Panc1 (cell line): Measurements from ENCODE around the gene IL17REL. TPM values are rescaled to one million over a fixed set of nuclear protein-coding genes. Genes with fewer than 3 reads are reported as not detected.

Experiments
- ATAC-seq: fragments of 200-7000 bp; cut with Tn5 transposase; 2 replicates; pipeline ENCODE4 v1.9.1; 2020; ENCODE audit warnings: mild to moderate bottlenecking, moderate library complexity
- BruUV-seq: library from RNA; stranded (reverse); fragments of 400-500 nt; replicated peaks from 2 replicates; lab custom pipeline; 2021; lab: Mats Ljungman, UMichigan
- CTCF ChIA-PET: fragments of 300-600 bp; sonication (Branson Sonifier 250); formaldehyde crosslinking; loops from one replicate; lab custom pipeline; 2022; ENCODE audit warnings: antibody characterized with exemption; lab: Charles Lee
- POLR2A ChIA-PET: fragments of 300-600 bp; sonication (Branson Sonifier 250); formaldehyde crosslinking; loops from one replicate; lab custom pipeline; 2022; ENCODE audit warnings: antibody characterized with exemption; lab: Charles Lee
- DNase-seq: peaks from one replicate; pipeline ENCODE4 v3.0.0-alpha.2; 2010; ENCODE audit warnings: low read depth, low spot score
- H3K27ac ChIP-seq: 2 replicates; pipeline ENCODE4 v1.5.1; 2011; ENCODE audit warnings: mild to moderate bottlenecking, low read length, inconsistent platforms
- H3K27me3 ChIP-seq: fragments of 200-500 bp; sonication (Bioruptor generic); 2 replicates; pipeline ENCODE4 v1.6.0; 2014; ENCODE audit warnings: low read length, inconsistent platforms; ENCODE audit not compliant: control insufficient read depth, insufficient read depth
- H3K36me3 ChIP-seq: fragments of 200-500 bp; sonication (Bioruptor generic); 2 replicates; pipeline ENCODE4 v1.5.1; 2014; ENCODE audit warnings: inconsistent platforms, mild to moderate bottlenecking, low read length, moderate library complexity; ENCODE audit not compliant: control insufficient read depth, insufficient read depth
- H3K4me1 ChIP-seq: 2 replicates; pipeline ENCODE4 v1.5.1; 2011; ENCODE audit warnings: inconsistent platforms, mild to moderate bottlenecking, low read length, moderate library complexity; ENCODE audit not compliant: control insufficient read depth, insufficient read depth
- H3K4me3 ChIP-seq, 2 experiments: 2 replicates each; pipeline ENCODE4 v1.5.1; 2011 to 2012; ENCODE audit warnings: low read depth in 2 of 2, low read length in 2 of 2, mild to moderate bottlenecking in 2 of 2, inconsistent platforms in 1 of 2, moderate library complexity in 1 of 2
- H3K9me3 ChIP-seq: fragments of 200-500 bp; sonication (Bioruptor generic); 2 replicates; pipeline ENCODE4 v1.5.1; 2014; ENCODE audit warnings: low read depth, mild to moderate bottlenecking, inconsistent platforms, low read length, moderate library complexity; ENCODE audit not compliant: control insufficient read depth, insufficient read depth
- POLR2AphosphoS5 ChIP-seq: IDR thresholded peaks from 2 replicates; pipeline ENCODE4 v1.6.1; 2012; ENCODE audit warnings: mild to moderate bottlenecking, low read depth, low read length, moderate library complexity
- SIN3A ChIP-seq: IDR thresholded peaks from 2 replicates; pipeline ENCODE4 v1.6.1; 2012; ENCODE audit warnings: low read depth, mild to moderate bottlenecking, low read length, moderate library complexity, borderline replicate concordance; ENCODE audit not compliant: insufficient read depth
- TCF7L2 ChIP-seq: IDR thresholded peaks from 2 replicates; pipeline ENCODE4 v1.6.1; 2011; ENCODE audit warnings: mild to moderate bottlenecking, low read depth, low read length, inconsistent platforms
- in situ Hi-C: cut with HindIII; loops from 2 replicates; pipeline ENCODE4 v1.10.0; 2016; ENCODE audit warnings: low sequenced_read_pairs, low pct_unique_long_range_greater_than_20kb
- intact Hi-C: fragments of 100-400 bp; cut with micrococcal nuclease; formaldehyde crosslinking; loops from one replicate; pipeline ENCODE4 v1.10.0; 2022; ENCODE audit not compliant: unreplicated experiment
- total RNA-seq: library from RNA; stranded (reverse); gene quantifications from one replicate; pipeline ENCODE4 v1.2.1, GENCODE V29; 2021; ENCODE audit not compliant: unreplicated experiment
- TF ChIP-seq, protein P1 (sequence below), 2 experiments: IDR thresholded peaks; 2 replicates each; pipeline ENCODE4 v1.6.1; 2011 to 2012; ENCODE audit warnings: low read depth in 2 of 2, control low read depth in 1 of 2, low read length in 1 of 2, mild to moderate bottlenecking in 1 of 2, moderate library complexity in 1 of 2; ENCODE audit not compliant: insufficient read depth in 1 of 2
- TF ChIP-seq, protein P2 (sequence below): fragments of 450-650 bp; IDR thresholded peaks from 2 replicates; pipeline ENCODE4 v1.5.1; 2017; ENCODE audit warnings: mild to moderate bottlenecking

Gene IL17REL
- total RNA-seq, 1 experiment from 2014 or later, result 0.82 TPM

DNA sequence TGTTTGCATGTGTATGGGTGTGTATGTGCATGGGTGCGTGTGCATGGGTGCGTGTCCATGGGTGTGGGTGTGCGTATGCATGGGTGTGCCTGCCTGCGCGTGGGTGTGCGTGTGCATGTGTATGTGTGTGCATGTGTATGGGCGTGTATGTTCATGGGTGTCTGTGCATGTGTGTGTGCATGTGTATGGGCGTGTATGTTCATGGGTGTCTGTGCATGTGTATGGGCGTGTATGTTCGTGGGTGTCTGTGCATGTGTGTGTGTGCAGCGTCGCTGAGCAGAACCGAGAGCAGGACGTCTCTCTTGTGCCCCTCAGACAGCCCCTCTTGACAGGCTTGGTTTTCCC, 13.9 kb downstream of the IL17REL start:
- H3K27ac ChIP-seq, result no peak overlapping the region
- ChIA-PET POLR2A (no interaction called here), CTCF (no interaction called here)
- BruUV-seq, result no TSS peak
- H3K36me3 ChIP-seq, result no peaks in the 10 kb centered on the region
- in situ Hi-C loops (no loop called here), intact Hi-C loops (no loop called here)
- no peaks in the 10 kb centered on the region for H3K9me3 ChIP-seq
- no peaks in the 10 kb centered on the region for H3K27me3 ChIP-seq
- DNase-seq (no peak), ATAC-seq (no peak)
- TF ChIP-seq TCF7L2 (no peak), POLR2AphosphoS5 (no peak), SIN3A (no peak)
- TF ChIP-seq, protein P1, sequence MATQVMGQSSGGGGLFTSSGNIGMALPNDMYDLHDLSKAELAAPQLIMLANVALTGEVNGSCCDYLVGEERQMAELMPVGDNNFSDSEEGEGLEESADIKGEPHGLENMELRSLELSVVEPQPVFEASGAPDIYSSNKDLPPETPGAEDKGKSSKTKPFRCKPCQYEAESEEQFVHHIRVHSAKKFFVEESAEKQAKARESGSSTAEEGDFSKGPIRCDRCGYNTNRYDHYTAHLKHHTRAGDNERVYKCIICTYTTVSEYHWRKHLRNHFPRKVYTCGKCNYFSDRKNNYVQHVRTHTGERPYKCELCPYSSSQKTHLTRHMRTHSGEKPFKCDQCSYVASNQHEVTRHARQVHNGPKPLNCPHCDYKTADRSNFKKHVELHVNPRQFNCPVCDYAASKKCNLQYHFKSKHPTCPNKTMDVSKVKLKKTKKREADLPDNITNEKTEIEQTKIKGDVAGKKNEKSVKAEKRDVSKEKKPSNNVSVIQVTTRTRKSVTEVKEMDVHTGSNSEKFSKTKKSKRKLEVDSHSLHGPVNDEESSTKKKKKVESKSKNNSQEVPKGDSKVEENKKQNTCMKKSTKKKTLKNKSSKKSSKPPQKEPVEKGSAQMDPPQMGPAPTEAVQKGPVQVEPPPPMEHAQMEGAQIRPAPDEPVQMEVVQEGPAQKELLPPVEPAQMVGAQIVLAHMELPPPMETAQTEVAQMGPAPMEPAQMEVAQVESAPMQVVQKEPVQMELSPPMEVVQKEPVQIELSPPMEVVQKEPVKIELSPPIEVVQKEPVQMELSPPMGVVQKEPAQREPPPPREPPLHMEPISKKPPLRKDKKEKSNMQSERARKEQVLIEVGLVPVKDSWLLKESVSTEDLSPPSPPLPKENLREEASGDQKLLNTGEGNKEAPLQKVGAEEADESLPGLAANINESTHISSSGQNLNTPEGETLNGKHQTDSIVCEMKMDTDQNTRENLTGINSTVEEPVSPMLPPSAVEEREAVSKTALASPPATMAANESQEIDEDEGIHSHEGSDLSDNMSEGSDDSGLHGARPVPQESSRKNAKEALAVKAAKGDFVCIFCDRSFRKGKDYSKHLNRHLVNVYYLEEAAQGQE (IDR thresholded peaks at IDR 0.05; ENCODE audit: insufficient read depth in 1 of 2, low read depth in 2 of 2, low read length in 1 of 2), result no peak
- TF ChIP-seq, protein P2, sequence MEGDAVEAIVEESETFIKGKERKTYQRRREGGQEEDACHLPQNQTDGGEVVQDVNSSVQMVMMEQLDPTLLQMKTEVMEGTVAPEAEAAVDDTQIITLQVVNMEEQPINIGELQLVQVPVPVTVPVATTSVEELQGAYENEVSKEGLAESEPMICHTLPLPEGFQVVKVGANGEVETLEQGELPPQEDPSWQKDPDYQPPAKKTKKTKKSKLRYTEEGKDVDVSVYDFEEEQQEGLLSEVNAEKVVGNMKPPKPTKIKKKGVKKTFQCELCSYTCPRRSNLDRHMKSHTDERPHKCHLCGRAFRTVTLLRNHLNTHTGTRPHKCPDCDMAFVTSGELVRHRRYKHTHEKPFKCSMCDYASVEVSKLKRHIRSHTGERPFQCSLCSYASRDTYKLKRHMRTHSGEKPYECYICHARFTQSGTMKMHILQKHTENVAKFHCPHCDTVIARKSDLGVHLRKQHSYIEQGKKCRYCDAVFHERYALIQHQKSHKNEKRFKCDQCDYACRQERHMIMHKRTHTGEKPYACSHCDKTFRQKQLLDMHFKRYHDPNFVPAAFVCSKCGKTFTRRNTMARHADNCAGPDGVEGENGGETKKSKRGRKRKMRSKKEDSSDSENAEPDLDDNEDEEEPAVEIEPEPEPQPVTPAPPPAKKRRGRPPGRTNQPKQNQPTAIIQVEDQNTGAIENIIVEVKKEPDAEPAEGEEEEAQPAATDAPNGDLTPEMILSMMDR, result no peak
- no peak overlapping the region for H3K4me3 ChIP-seq
- peaks cover 21% of the 10 kb centered on the region for H3K4me1 ChIP-seq

DNA sequence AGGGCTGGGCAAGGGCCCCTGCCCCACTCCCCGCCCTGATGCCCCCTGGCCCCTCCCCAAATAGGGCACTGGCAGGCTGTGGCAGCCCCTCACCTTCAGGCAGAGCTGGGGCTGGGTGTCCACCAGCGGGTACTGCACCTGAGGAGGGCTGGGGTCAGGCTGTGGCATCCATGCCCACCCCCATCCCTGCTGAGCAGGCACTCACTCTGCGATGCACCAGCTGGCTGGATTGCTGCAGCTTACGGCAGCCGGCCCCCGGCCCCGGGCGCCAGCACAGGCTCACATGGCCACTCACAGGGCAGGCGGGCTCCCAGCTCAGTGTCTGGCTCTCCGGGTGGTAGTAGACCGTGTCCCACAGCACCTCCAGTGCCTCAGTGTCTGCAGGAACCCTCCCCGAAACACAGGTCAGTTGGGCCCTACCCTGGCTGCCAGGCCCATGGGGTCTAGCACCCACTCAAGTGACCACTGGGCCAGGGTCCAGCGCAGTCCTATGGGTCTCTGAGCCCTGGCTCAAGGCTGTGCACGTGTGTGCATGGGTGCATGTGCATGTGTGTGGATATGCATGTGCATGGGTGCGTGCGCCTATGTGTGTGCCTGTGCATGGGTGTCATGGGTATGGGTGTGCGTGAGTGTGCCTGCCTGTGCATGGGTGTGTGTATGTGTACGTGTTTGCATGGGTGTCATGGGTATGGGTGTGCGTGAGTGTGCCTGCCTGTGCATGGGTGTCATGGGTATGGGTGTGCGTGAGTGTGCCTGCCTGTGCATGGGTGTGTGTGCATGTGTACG, 14.4 kb downstream of the IL17REL start:
- H3K4me1 ChIP-seq, result peaks cover 24% of the 10 kb centered on the region
- POLR2A ChIA-PET, result no interaction called here
- no TSS peak for BruUV-seq
- in situ Hi-C loops (no loop called here), intact Hi-C loops (no loop called here)
- DNase-seq (no peak), ATAC-seq (no peak)
- H3K4me3 ChIP-seq, result no peak overlapping the region
- no peaks in the 10 kb centered on the region for H3K9me3 ChIP-seq
- H3K36me3 ChIP-seq, result no peaks in the 10 kb centered on the region
- CTCF ChIA-PET, result no interaction called here
- no peak overlapping the region for H3K27ac ChIP-seq
- H3K27me3 ChIP-seq, result no peaks in the 10 kb centered on the region
- no peak for TF ChIP-seq POLR2AphosphoS5
- TF ChIP-seq, protein P1 (IDR thresholded peaks at IDR 0.05; ENCODE audit: insufficient read depth in 1 of 2, low read depth in 2 of 2, low read length in 1 of 2), result no peak
- no peak for TF ChIP-seq TCF7L2
- TF ChIP-seq, protein P2, result no peak
- TF ChIP-seq SIN3A, result no peak
